Breast epithelium (tissue), 4 donors: ENCODE results near the gene NDC1. TPM values are rescaled to one million over a fixed set of nuclear protein-coding genes. Genes with fewer than 3 reads are reported as not detected.

Experiments
- DNase-seq, 2 donors: peaks; one replicate each; pipeline ENCODE4 v3.0.0-alpha.2; 2019; ENCODE audit warnings: low spot score in 2 of 2
- H3K27ac ChIP-seq, 2 donors: fragments of 200-600 bp; sonication (generic) in 1 of 2; one replicate each; pipeline ENCODE4 v1.5.1; 2016 to 2019; ENCODE audit warnings: mild to moderate bottlenecking in 1 of 2
- H3K27me3 ChIP-seq, 2 donors: fragments of 200-600 bp; sonication (generic) in 1 of 2; one replicate each; pipeline versions ENCODE4 v1.5.1 to v1.6.0; 2017 to 2019; ENCODE audit warnings: control low read depth in 1 of 2, mild to moderate bottlenecking in 1 of 2
- H3K36me3 ChIP-seq: fragments of 200-600 bp; one replicate; pipeline ENCODE4 v1.5.1; 2019
- H3K4me1 ChIP-seq, 2 donors: fragments of 200-600 bp; sonication (generic); one replicate each; pipeline ENCODE4 v1.5.1; 2016 to 2019; ENCODE audit warnings: control low read depth in 1 of 2
- H3K4me3 ChIP-seq, 3 donors: fragments of 200-600 bp; sonication (generic); 1 replicate in 2 of 3; 2 replicates in 1 of 3; pipeline ENCODE4 v1.5.1; 2016 to 2019; ENCODE audit warnings: mild to moderate bottlenecking in 3 of 3, moderate library complexity in 2 of 3
- H3K9me3 ChIP-seq, 2 donors: fragments of 200-600 bp; sonication (generic) in 1 of 2; one replicate each; pipeline ENCODE4 v1.5.1; 2016 to 2019; ENCODE audit warnings: control low read depth in 1 of 2
- CTCF ChIP-seq, 3 donors: fragments of 450-650 bp; IDR thresholded peaks; one replicate each; pipeline ENCODE4 v1.5.1; 2016 to 2017; ENCODE audit warnings: antibody characterized with exemption in 3 of 3, mild to moderate bottlenecking in 3 of 3, moderate library complexity in 3 of 3
- POLR2A ChIP-seq: fragments of 450-650 bp; IDR thresholded peaks from one replicate; pipeline ENCODE4 v1.6.1; 2016; ENCODE audit warnings: antibody characterized with exemption, mild to moderate bottlenecking, moderate library complexity
- POLR2AphosphoS5 ChIP-seq, 3 donors: sonication (generic); formaldehyde crosslinking; IDR thresholded peaks; one replicate each; pipeline ENCODE4 v1.6.1; 2017; ENCODE audit warnings: antibody characterized with exemption in 3 of 3
- intact Hi-C: fragments of 100-400 bp; cut with DNase I; formaldehyde crosslinking; loops from one replicate; pipeline ENCODE4 v1.15.1; 2023; ENCODE audit warnings: low total_unique reads
- total RNA-seq, 3 donors: library from RNA; depleted of rRNA; stranded (reverse); fragments of >200 nt; gene quantifications; one replicate each; pipeline ENCODE4 v1.1.0, GENCODE V29; 2016

Gene NDC1
- total RNA-seq, 3 donors from 2014 or later, result 10.9 to 18.4 (median 12.8) TPM

GRCh38 chr1:53715478-53715877 is 122.6 kb downstream of the NDC1 start:
- no peaks in the 10 kb centered on the region for H3K36me3 ChIP-seq
- no peak overlapping the region for H3K4me3 ChIP-seq
- TF ChIP-seq POLR2AphosphoS5 (IDR thresholded peaks at IDR 0.05) (no peak), CTCF (IDR thresholded peaks at IDR 0.05) (no peak), POLR2A (no peak)
- no peaks in the 10 kb centered on the region for H3K27me3 ChIP-seq
- no peaks in the 10 kb centered on the region for H3K9me3 ChIP-seq
- intact Hi-C loops, result no loop called here
- DNase-seq, result no peak
- H3K4me1 ChIP-seq, result no peaks in the 10 kb centered on the region
- no peak overlapping the region for H3K27ac ChIP-seq

Other genes starting within 250 kb of the NDC1 start
- gene GLIS1, start 99.1 kb downstream of the NDC1 start, total RNA-seq, result 1 to 10 TPM in 1 of 3 donors, under 1 TPM in 2; 0.16 to 2.0 (median 0.59) TPM
- 10 to 100 TPM; 21.3 to 43.6 (median 40.7) TPM for gene YIPF1, start 51.5 kb upstream of the NDC1 start, total RNA-seq
- gene DIO1, start 55.9 kb upstream of the NDC1 start, total RNA-seq, result 1 to 10 TPM in 1 of 3 donors, under 1 TPM in 1, not detected in 1; 0.59 to 8.2 TPM
- 10 to 100 TPM; 20.8 to 27.7 (median 23.3) TPM for gene IFT25, start 107.4 kb upstream of the NDC1 start, total RNA-seq
- gene LRRC42, start 108.1 kb upstream of the NDC1 start, total RNA-seq, result 10 to 100 TPM; 11.2 to 20.0 (median 17.7) TPM
- not detected for gene LDLRAD1, start 179.9 kb upstream of the NDC1 start, total RNA-seq
- gene TMEM59, start 214.9 kb upstream of the NDC1 start, total RNA-seq, result 100 to 1,000 TPM; 348 to 498 (median 388) TPM
- gene TCEANC2, start 215.3 kb upstream of the NDC1 start, total RNA-seq, result 1 to 10 TPM; 4.3 to 6.1 (median 5.9) TPM